H1 (cell line): ENCODE measurements around the gene ZFAND3. TPM values are rescaled to one million over a fixed set of nuclear protein-coding genes. Genes with fewer than 3 reads are reported as not detected.

ENCODE experiments used
- CTCF ChIA-PET: fragments of 300-600 bp; sonication (Branson Sonifier 250); formaldehyde crosslinking; loops from one replicate; lab custom pipeline; 2021; ENCODE audit not compliant: partially characterized antibody; lab: Charles Lee
- POLR2A ChIA-PET: fragments of 300-600 bp; sonication (Branson Sonifier 250); formaldehyde crosslinking; loops from one replicate; lab custom pipeline; 2021; ENCODE audit warnings: inconsistent platforms; ENCODE audit not compliant: partially characterized antibody; lab: Charles Lee
- DNase-seq, 2 experiments: peaks; one replicate each; pipeline versions ENCODE4 v3.0.0 to v3.0.0-alpha.2; 2010 to 2022; ENCODE audit warnings: low spot score in 2 of 2, low read depth in 1 of 2, mixed read lengths in 1 of 2
- FAIRE-seq: peaks from 2 replicates; lab custom pipeline; 2011; peaks lifted over from hg19 to GRCh38; lab: Jason Lieb, UNC
- H2AFZ ChIP-seq: 2 replicates; pipeline ENCODE4 v1.8.1; 2012; ENCODE audit warnings: low read length, inconsistent platforms
- H2AK5ac ChIP-seq: 2 replicates; pipeline ENCODE4 v1.6.1; 2013; ENCODE audit warnings: low read depth, low read length
- H2BK120ac ChIP-seq: replicated peaks from 2 replicates; pipeline ENCODE3; 2013; ENCODE audit warnings: low read depth, low read length, inconsistent platforms
- H2BK12ac ChIP-seq: 2 replicates; pipeline ENCODE4 v1.6.1; 2013; ENCODE audit warnings: low read depth, low read length
- H2BK15ac ChIP-seq: 2 replicates; pipeline ENCODE4 v1.6.1; 2013; ENCODE audit warnings: low read length
- H2BK20ac ChIP-seq: 2 replicates; pipeline ENCODE4 v1.6.1; 2013; ENCODE audit warnings: low read length
- H2BK5ac ChIP-seq: 2 replicates; pipeline ENCODE4 v1.6.1; 2013; ENCODE audit warnings: low read depth, low read length
- H3K14ac ChIP-seq: 2 replicates; pipeline ENCODE4 v1.6.1; 2013; ENCODE audit warnings: inconsistent platforms; ENCODE audit not compliant: insufficient read length
- H3K18ac ChIP-seq: 2 replicates; pipeline ENCODE4 v1.6.1; 2013; ENCODE audit warnings: low read length; ENCODE audit errors: extremely low read depth
- H3K23ac ChIP-seq: 2 replicates; pipeline ENCODE4 v1.6.1; 2013; ENCODE audit warnings: inconsistent platforms; ENCODE audit not compliant: insufficient read length
- H3K23me2 ChIP-seq: 2 replicates; pipeline ENCODE4 v1.6.1; 2013; ENCODE audit warnings: low read depth, low read length
- H3K27ac ChIP-seq: 2 replicates; pipeline ENCODE4 v1.6.1; 2011; ENCODE audit warnings: low read depth, low read length, inconsistent platforms
- H3K27me3 ChIP-seq, 4 experiments: replicated peaks in 1 of 4; 1 replicate in 1 of 4; 2 replicates in 3 of 4; pipeline versions ENCODE4 v1.6.1 to v1.8.1; 2011 to 2013; ENCODE audit warnings: low read length in 3 of 4, mild to moderate bottlenecking in 3 of 4, inconsistent platforms in 2 of 4, mixed read lengths in 2 of 4, moderate library complexity in 1 of 4; ENCODE audit not compliant: control insufficient read depth in 3 of 4, insufficient read depth in 3 of 4; ENCODE audit errors: extremely low read depth in 1 of 4
- H3K36me3 ChIP-seq, 4 experiments: 2 replicates each; pipeline versions ENCODE4 v1.6.1 to v1.8.1; 2011 to 2013; ENCODE audit warnings: mild to moderate bottlenecking in 4 of 4, low read length in 3 of 4, moderate library complexity in 2 of 4, control low read depth in 1 of 4, inconsistent platforms in 1 of 4; ENCODE audit not compliant: insufficient read depth in 4 of 4, control insufficient read depth in 2 of 4
- H3K4ac ChIP-seq: replicated peaks from 2 replicates; pipeline ENCODE3; 2013; ENCODE audit warnings: low read length, low read depth, mixed read lengths, inconsistent platforms; ENCODE audit not compliant: insufficient read length
- H3K4me1 ChIP-seq, 4 experiments: replicated peaks in 1 of 4; 1 replicate in 1 of 4; 2 replicates in 3 of 4; pipeline versions ENCODE4 v1.6.1 to v1.8.1; 2011 to 2013; ENCODE audit warnings: low read length in 3 of 4, inconsistent platforms in 2 of 4, mixed read lengths in 1 of 4; ENCODE audit not compliant: insufficient read depth in 4 of 4, control insufficient read depth in 3 of 4
- H3K4me2 ChIP-seq, 2 experiments: 2 replicates each; pipeline versions ENCODE4 v1.6.1 to v1.8.1; 2011 to 2013; ENCODE audit warnings: low read depth in 2 of 2, low read length in 2 of 2, control low read depth in 1 of 2, inconsistent platforms in 1 of 2, mild to moderate bottlenecking in 1 of 2; ENCODE audit not compliant: insufficient read depth in 1 of 2
- H3K4me3 ChIP-seq, 4 experiments: fragments of 200-600, 300-600 bp in 1 of 4; sonication (generic), shearing (Covaris generic), sonication (Bioruptor Twin) in 1 of 4; 2 replicates each; pipeline versions ENCODE4 v1.5.1 to v1.8.1; 2011 to 2016; ENCODE audit warnings: low read length in 4 of 4, low read depth in 3 of 4, control low read depth in 2 of 4, inconsistent platforms in 2 of 4, mild to moderate bottlenecking in 2 of 4, mixed read lengths in 1 of 4, moderate library complexity in 1 of 4; ENCODE audit not compliant: insufficient read depth in 2 of 4; ENCODE audit errors: extremely low read depth in 1 of 4
- H3K56ac ChIP-seq: replicated peaks from 2 replicates; pipeline ENCODE3; 2013; ENCODE audit warnings: low read depth, mild to moderate bottlenecking, mixed read lengths, low read length, inconsistent platforms; ENCODE audit not compliant: insufficient read length
- H3K79me1 ChIP-seq: 2 replicates; pipeline ENCODE4 v1.6.1; 2013; ENCODE audit warnings: low read depth, low read length, control low read depth
- H3K79me2 ChIP-seq, 2 experiments: 2 replicates each; pipeline versions ENCODE4 v1.6.1 to v1.8.1; 2012 to 2013; ENCODE audit warnings: low read length in 2 of 2, mild to moderate bottlenecking in 2 of 2, inconsistent platforms in 1 of 2; ENCODE audit not compliant: insufficient read depth in 2 of 2, control insufficient read depth in 1 of 2
- H3K9ac ChIP-seq, 4 experiments: replicated peaks in 1 of 4; 1 replicate in 1 of 4; 2 replicates in 3 of 4; pipeline versions ENCODE4 v1.6.1 to v1.8.1; 2011 to 2013; ENCODE audit warnings: low read depth in 3 of 4, low read length in 3 of 4, control low read depth in 2 of 4, mild to moderate bottlenecking in 2 of 4, moderate library complexity in 2 of 4, inconsistent platforms in 1 of 4; ENCODE audit errors: extremely low read depth in 1 of 4
- H3K9me3 ChIP-seq, 2 experiments: 2 replicates each; pipeline versions ENCODE4 v1.6.1 to v1.8.1; 2012 to 2013; ENCODE audit warnings: mild to moderate bottlenecking in 2 of 2, moderate library complexity in 2 of 2, control low read depth in 1 of 2, inconsistent platforms in 1 of 2, low read depth in 1 of 2, low read length in 1 of 2, mixed read lengths in 1 of 2; ENCODE audit not compliant: insufficient read depth in 2 of 2
- H4K20me1 ChIP-seq, 2 experiments: replicated peaks in 1 of 2; 2 replicates each; pipeline versions ENCODE3 to v1.8.1; 2011 to 2013; ENCODE audit warnings: inconsistent platforms in 2 of 2, low read length in 2 of 2, mild to moderate bottlenecking in 1 of 2; ENCODE audit not compliant: insufficient read depth in 2 of 2, control insufficient read depth in 1 of 2
- H4K5ac ChIP-seq: 2 replicates; pipeline ENCODE4 v1.6.1; 2013; ENCODE audit warnings: low read length, low read depth, mixed read lengths, inconsistent platforms; ENCODE audit not compliant: insufficient read length
- H4K8ac ChIP-seq: 2 replicates; pipeline ENCODE4 v1.8.0; 2013; ENCODE audit warnings: mild to moderate bottlenecking, moderate library complexity, low read length, inconsistent platforms; ENCODE audit not compliant: insufficient read depth; ENCODE audit errors: extremely low read depth
- H4K91ac ChIP-seq: replicated peaks from 2 replicates; pipeline ENCODE3; 2013; ENCODE audit warnings: low read length, mixed read lengths, inconsistent platforms; ENCODE audit not compliant: insufficient read length
- CHD2 ChIP-seq: IDR thresholded peaks from 2 replicates; pipeline ENCODE4 v1.6.1; 2012; ENCODE audit warnings: low read length, improper control_type of control experiment
- JUND ChIP-seq: IDR thresholded peaks from 2 replicates; pipeline ENCODE4 v1.6.1; 2011; ENCODE audit warnings: mild to moderate bottlenecking, improper control_type of control experiment, low read length
- WGBS, 2 experiments: shearing (Covaris generic) in 1 of 2; methylation state at CpG; one replicate each; pipeline versions ENCODE4 v1.1.6 to v1.1.7; 2013 to 2015; ENCODE audit warnings: low lambda C conversion rate in 2 of 2, mixed read lengths in 2 of 2, inconsistent platforms in 1 of 2, low coverage in 1 of 2, missing lambda C conversion rate in 1 of 2; ENCODE audit not compliant: insufficient replicate concordance in 2 of 2, insufficient coverage in 1 of 2, insufficient read length in 1 of 2; ENCODE audit errors: extremely low coverage in 1 of 2, missing lambda C conversion rate in 1 of 2; 5-methylcytosine and 5-hydroxymethylcytosine counted together
- polyA plus RNA-seq, 7 experiments: library from polyadenylated mRNA; depleted of rRNA in 3 of 7; stranded (reverse) in 5 of 7; unstranded in 2 of 7; fragments of >200 nt in 5 of 7; fragments of 200-250 nt in 2 of 7; gene quantifications; 1 replicate in 5 of 7; 2 replicates in 1 of 7; 4 replicates in 1 of 7; pipeline versions ENCODE4 v1.2.1 to v1.2.3, GENCODE V29; 2011 to 2013; ENCODE audit warnings: missing spikeins in 2 of 7, mixed read lengths in 2 of 7
- total RNA-seq: library from RNA; stranded (reverse); fragmentation: NEBNext Ultra II Directional; extraction: Animal tissue kit (Norgen Biotek cat#: 25700); gene quantifications from 2 replicates; pipeline ENCODE4 v1.2.1, GENCODE V29; 2021

ZFAND3 gene
- total and polyA plus RNA-seq, 2 of the 8 experiments (the other 6 are each of a cell fraction or from before 2014, with no cell fraction given) = 13.0 to 51.3 TPM

- H4K20me1 ChIP-seq = peaks cover 3 to 4% of the 10 kb centered on the region in 2 experiments
- no peak overlapping the region for H3K4me2 ChIP-seq
- no peak overlapping the region for H3K4ac ChIP-seq
- H3K79me1 ChIP-seq = peaks cover 2% of the 10 kb centered on the region; the same call in 1 of the 2 replicates
- H4K5ac ChIP-seq = no peak overlapping the region
- H3K4me3 ChIP-seq = no peak overlapping the region
- H2AFZ ChIP-seq = no peak overlapping the region
- H3K14ac ChIP-seq = no peak overlapping the region
- peak; percentile 72 for TF ChIP-seq JUND
- no peak for TF ChIP-seq CHD2
- no peak overlapping the region for H4K91ac ChIP-seq
- H3K18ac ChIP-seq = no peak overlapping the region
- H3K23ac ChIP-seq = no peak overlapping the region
- H2BK15ac ChIP-seq = no peak overlapping the region
- H2BK12ac ChIP-seq = no peak overlapping the region
- no peak overlapping the region for H4K8ac ChIP-seq
- no peaks in the 10 kb centered on the region for H3K36me3 ChIP-seq
- no peak overlapping the region for H2BK120ac ChIP-seq
- H2BK5ac ChIP-seq = no peak overlapping the region
- FAIRE-seq (peak; percentile 65), DNase-seq (no peak)
- ChIA-PET POLR2A (no interaction called here), CTCF (no interaction called here)
- H3K9ac ChIP-seq = no peak overlapping the region
- H2BK20ac ChIP-seq = no peak overlapping the region
- H3K79me2 ChIP-seq = peaks cover 0 to 61% of the 10 kb centered on the region in 2 experiments; a peak in 3 of 4 replicates
- peaks cover 0 to 5% (median 1%) of the 10 kb centered on the region in 4 experiments; a peak in 2 of 7 replicates for H3K4me1 ChIP-seq
- H2AK5ac ChIP-seq = no peak overlapping the region
- no peaks in the 10 kb centered on the region for H3K27me3 ChIP-seq
- no peak overlapping the region for H3K27ac ChIP-seq
- no peak overlapping the region for H3K56ac ChIP-seq
- 76% methylated on average over 5 of the region's 5 CpGs; no CpG with 5 or more reads in 1 of the 2 experiments for WGBS, 2 experiments
- no peaks in the 10 kb centered on the region for H3K23me2 ChIP-seq
- no peaks in the 10 kb centered on the region for H3K9me3 ChIP-seq
These were observed 77.8 kb downstream of the ZFAND3 start for GRCh38 chr6:37897321-37897720.
